ENCODE results near the gene LIPI. TPM values are rescaled to one million over a fixed set of nuclear protein-coding genes. Genes with fewer than 3 reads are reported as not detected.
"Not testable (repeated sequence)": the region's sequence is repeated elsewhere in the genome, so short reads cannot be mapped to it uniquely, and the experiment has no call there.

The LIPI gene
- total and polyA plus RNA-seq, 12 donors: not detected

DNA sequence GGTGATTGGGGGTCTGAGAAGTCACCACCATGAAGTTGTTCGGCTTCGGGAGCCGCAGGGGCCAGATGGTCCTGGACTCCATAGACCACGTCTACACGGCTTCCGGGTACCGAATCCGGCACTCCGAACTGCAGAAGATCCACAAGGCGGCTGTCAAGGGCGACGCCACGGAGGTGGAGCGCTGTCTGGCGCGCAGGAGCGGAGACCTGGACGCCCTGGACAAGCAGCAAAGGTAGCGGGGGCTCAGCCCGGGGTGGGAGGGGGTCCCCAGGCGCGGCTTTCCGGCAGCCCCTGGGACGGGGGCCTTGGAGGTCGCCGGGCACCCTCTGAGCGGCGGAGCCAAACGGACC, 146.5 kb downstream of the LIPI start:
- intact Hi-C loops (cut with DNase I): no loop called here
- Histone ChIP-seq H3K4me1 (no peaks in the 10 kb centered on the region), H3K4me3 (no peak overlapping the region), H3K9me3 (peaks cover 0 to 4% (median 0%) of the 10 kb centered on the region in 11 donors), H3K36me3 (no peaks in the 10 kb centered on the region), H3K27ac (no peak overlapping the region), H3K27me3 (no peaks in the 10 kb centered on the region)
- no peak for DNase-seq
- no peak for ATAC-seq
- WGBS, 2 donors: 59 to 87% methylated on average over 29 of the region's 29 CpGs
- TF ChIP-seq, protein P1, sequence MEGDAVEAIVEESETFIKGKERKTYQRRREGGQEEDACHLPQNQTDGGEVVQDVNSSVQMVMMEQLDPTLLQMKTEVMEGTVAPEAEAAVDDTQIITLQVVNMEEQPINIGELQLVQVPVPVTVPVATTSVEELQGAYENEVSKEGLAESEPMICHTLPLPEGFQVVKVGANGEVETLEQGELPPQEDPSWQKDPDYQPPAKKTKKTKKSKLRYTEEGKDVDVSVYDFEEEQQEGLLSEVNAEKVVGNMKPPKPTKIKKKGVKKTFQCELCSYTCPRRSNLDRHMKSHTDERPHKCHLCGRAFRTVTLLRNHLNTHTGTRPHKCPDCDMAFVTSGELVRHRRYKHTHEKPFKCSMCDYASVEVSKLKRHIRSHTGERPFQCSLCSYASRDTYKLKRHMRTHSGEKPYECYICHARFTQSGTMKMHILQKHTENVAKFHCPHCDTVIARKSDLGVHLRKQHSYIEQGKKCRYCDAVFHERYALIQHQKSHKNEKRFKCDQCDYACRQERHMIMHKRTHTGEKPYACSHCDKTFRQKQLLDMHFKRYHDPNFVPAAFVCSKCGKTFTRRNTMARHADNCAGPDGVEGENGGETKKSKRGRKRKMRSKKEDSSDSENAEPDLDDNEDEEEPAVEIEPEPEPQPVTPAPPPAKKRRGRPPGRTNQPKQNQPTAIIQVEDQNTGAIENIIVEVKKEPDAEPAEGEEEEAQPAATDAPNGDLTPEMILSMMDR (IDR thresholded peaks at IDR 0.05): no peak

DNA sequence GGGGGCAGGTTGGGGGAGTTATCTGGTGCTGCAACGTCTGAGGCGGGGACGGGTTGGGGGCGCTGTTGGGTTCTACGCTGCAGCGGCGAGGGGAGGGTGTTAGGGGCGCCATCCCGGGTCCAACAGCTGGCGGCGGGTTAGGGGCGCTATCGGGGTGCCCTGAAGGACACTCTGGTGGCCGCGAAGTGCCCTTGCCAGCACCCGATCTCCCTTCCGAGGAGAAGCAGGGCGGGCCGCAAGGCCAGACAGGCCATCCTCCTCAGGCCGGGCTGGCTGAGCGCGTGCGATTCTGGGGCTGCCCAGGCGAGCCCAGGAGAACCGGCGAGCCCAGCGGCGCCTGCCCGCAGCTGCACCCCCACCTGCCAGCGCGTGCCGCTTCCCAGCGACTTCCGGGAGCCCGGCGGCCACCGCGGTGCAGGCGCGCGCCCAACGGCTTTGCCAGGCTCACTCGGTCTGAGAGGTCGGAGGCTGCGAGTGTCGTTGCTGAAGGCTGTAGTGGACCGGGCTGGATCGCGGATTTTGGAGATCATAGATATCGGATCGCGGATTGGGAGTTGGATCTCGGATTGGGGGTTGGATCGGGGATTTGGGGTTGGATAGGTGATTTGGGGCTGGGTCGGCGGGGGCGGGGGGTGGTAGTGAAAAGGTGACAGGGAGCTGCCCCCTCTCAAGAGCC, 147.0 kb downstream of the LIPI start:
- DNase-seq; H3K4me3 ChIP-seq; H3K27ac ChIP-seq; H3K36me3 ChIP-seq; H3K4me1 ChIP-seq; H3K9me3 ChIP-seq; intact Hi-C loops (cut with DNase I); H3K27me3 ChIP-seq; ATAC-seq: not testable (repeated sequence)
- 56 to 95% methylated on average over 57 of the region's 57 CpGs for WGBS, 2 donors

DNA sequence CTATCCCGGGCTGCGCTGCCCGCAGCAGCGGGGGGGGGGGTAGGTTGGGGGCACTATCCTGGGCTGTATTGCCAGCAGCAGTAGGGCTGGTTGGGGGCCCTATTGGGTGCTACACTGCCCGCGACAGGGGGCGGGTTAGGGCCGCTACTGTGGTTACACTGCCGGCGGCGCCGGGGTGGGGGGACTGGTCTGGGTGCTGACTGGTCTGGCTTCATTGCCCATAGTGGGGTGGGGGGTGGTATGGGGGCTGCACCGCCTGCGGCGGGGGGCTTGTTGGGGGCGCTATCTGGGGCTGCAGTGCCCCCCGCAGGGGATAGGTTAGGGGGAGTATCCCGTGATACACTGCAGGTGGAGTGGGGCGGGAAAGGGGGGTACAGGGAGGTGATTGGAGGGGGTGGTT, 148.1 kb downstream of the LIPI start:
- DNase-seq; H3K9me3 ChIP-seq; H3K27me3 ChIP-seq; H3K4me1 ChIP-seq; H3K4me3 ChIP-seq; H3K27ac ChIP-seq; H3K36me3 ChIP-seq; intact Hi-C loops (cut with DNase I): not testable (repeated sequence)
- ATAC-seq: peak in 1 of 8 donors; percentile 17
- 94 to 98% methylated on average over 11 to 14 of the region's 19 CpGs for WGBS, 2 donors

DNA sequence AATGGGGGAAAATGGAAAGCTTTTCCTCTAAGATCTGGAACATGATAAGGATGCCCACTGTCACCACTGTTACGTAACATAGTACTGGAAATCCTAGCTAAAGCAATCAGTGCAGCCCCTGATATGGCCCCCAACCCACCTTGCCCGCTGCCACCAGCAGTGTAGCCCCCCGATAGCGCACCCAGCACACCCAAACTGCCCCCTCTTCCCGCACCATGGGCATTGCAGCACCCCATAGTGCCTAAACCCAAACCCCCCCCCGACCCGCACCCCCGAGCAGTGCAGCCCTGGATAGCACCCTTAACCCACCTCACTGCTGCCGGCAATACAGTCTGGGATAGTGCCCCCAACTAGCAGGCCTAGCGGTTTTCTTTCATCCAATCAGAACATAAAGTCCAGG, 148.9 kb downstream of the LIPI start:
- ATAC-seq; H3K4me3 ChIP-seq; H3K36me3 ChIP-seq; H3K27me3 ChIP-seq; DNase-seq; H3K27ac ChIP-seq; H3K4me1 ChIP-seq; H3K9me3 ChIP-seq; intact Hi-C loops (cut with DNase I): not testable (repeated sequence)
- 84 to 97% methylated on average over 10 of the region's 10 CpGs for WGBS, 2 donors

DNA sequence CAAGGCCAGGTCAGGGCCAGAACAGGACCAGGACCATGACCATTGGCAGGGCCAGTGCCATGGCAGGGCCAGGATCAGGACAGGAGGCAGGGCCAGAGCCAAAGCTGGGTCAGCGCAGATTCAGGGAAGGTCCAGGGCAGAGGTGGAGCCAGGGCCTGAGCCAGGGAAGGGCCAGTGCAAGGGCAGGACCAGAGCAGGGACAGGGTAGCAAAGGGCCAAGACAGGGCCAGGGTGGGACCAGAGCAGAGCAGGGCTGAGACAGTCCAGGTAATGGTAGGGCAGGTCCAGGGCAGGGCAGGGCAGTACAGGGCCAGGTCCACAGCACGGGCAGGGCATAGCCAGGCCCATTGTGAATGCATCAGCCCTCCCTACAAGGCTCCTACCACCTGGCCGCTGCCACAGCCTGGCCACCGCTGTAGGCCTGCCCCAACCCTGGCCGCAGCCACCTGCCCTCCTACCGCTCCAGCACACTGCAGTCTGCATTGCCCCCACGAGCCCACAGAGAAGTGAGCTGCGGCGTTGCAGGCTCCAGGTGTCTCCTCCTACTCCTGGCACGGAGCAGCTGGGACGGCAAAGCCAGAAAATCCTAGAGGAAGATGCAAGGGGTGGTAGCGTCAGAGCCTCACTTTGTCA, 151.6 kb downstream of the LIPI start:
- intact Hi-C loops (cut with DNase I); H3K4me3 ChIP-seq; H3K36me3 ChIP-seq; H3K4me1 ChIP-seq; H3K27me3 ChIP-seq; H3K27ac ChIP-seq; H3K9me3 ChIP-seq: not testable (repeated sequence)
- DNase-seq (peak in 1 of 2 donors; percentile 10), ATAC-seq (peak in 5 of 8 donors; percentile 14 to 48 (median 26))
- 96 to 98% methylated on average over 12 of the region's 12 CpGs for WGBS, 2 donors

Other genes with a start within 250 kb of the LIPI start
- gene RBM11, start 5.2 kb upstream of the LIPI start, total RNA-seq: 1 to 10 TPM in 1 of 10 donors, under 1 TPM in 7, not detected in 2; 0.21 to 1.1 (median 0.43) TPM
- under 1 TPM in 1 of 2 donors, not detected in 1; 0.73 TPM for gene RBM11, start 5.2 kb upstream of the LIPI start, polyA plus RNA-seq
- 10 to 100 TPM; 10.6 to 24.0 (median 15.9) TPM for gene HSPA13, start 172.2 kb upstream of the LIPI start, total RNA-seq
- 10 to 100 TPM in 1 of 2 donors, 1 to 10 TPM in 1; 3.3 to 11.8 TPM for gene HSPA13, start 172.2 kb upstream of the LIPI start, polyA plus RNA-seq